CD14-positive monocyte (primary cell): ENCODE data around the gene BRIP1. TPM values are rescaled to one million over a fixed set of nuclear protein-coding genes. Genes with fewer than 3 reads are reported as not detected.

Source experiments
- DNase-seq, 3 donors: peaks; one replicate each; pipeline ENCODE4 v3.0.0-alpha.2; 2011 to 2022
- H2AFZ ChIP-seq: 2 replicates; pipeline ENCODE4 v1.6.0; 2012; ENCODE audit warnings: mild to moderate bottlenecking, low read depth, low read length, inconsistent platforms; ENCODE audit not compliant: insufficient read depth, poor library complexity, severe bottlenecking
- H3K27ac ChIP-seq, 2 donors: 1 replicate in 1 of 2; 2 replicates in 1 of 2; pipeline ENCODE4 v1.5.1; 2012 to 2013; ENCODE audit warnings: low read length in 2 of 2, control low read depth in 1 of 2, inconsistent platforms in 1 of 2, low read depth in 1 of 2, mild to moderate bottlenecking in 1 of 2
- H3K27me3 ChIP-seq, 2 donors: one replicate each; pipeline versions ENCODE4 v1.6.0 to v1.6.1; 2011 to 2013; ENCODE audit warnings: low read length in 2 of 2; ENCODE audit not compliant: control insufficient read depth in 2 of 2, insufficient read depth in 2 of 2
- H3K36me3 ChIP-seq, 2 donors: replicated peaks in 1 of 2; 1 replicate in 1 of 2; 2 replicates in 1 of 2; pipeline versions ENCODE4 v1.5.1 to v1.6.1; 2012 to 2013; ENCODE audit warnings: low read length in 2 of 2, control low read depth in 1 of 2, inconsistent platforms in 1 of 2, mild to moderate bottlenecking in 1 of 2; ENCODE audit not compliant: insufficient read depth in 2 of 2, control insufficient read depth in 1 of 2
- H3K4me1 ChIP-seq, 2 donors: 1 replicate in 1 of 2; 2 replicates in 1 of 2; pipeline versions ENCODE4 v1.5.1 to v1.6.1; 2012 to 2013; ENCODE audit warnings: low read length in 2 of 2, control low read depth in 1 of 2, inconsistent platforms in 1 of 2, mild to moderate bottlenecking in 1 of 2, moderate library complexity in 1 of 2; ENCODE audit not compliant: insufficient read depth in 2 of 2, control insufficient read depth in 1 of 2
- H3K4me2 ChIP-seq: replicated peaks from 2 replicates; pipeline ENCODE3; 2012; ENCODE audit warnings: low read length, moderate library complexity, mild to moderate bottlenecking; ENCODE audit not compliant: poor library complexity, severe bottlenecking; ENCODE audit errors: extremely low read depth
- H3K4me3 ChIP-seq, 3 experiments: fragments of 200-600 bp in 1 of 3; sonication (generic) in 1 of 3; replicated peaks in 1 of 3; 1 replicate in 2 of 3; 2 replicates in 1 of 3; pipeline ENCODE4 v1.5.1; 2011 to 2013; ENCODE audit warnings: low read length in 3 of 3, mild to moderate bottlenecking in 3 of 3, control low read depth in 2 of 3, low read depth in 2 of 3, inconsistent platforms in 1 of 3, moderate library complexity in 1 of 3
- H3K79me2 ChIP-seq: 2 replicates; pipeline ENCODE4 v1.6.0; 2012; ENCODE audit warnings: mild to moderate bottlenecking, control low read depth, inconsistent platforms, low read length, moderate library complexity; ENCODE audit not compliant: insufficient read depth
- H3K9ac ChIP-seq: 2 replicates; pipeline ENCODE4 v1.6.0; 2017; ENCODE audit warnings: low read length, mild to moderate bottlenecking; ENCODE audit not compliant: insufficient read depth, poor library complexity, severe bottlenecking
- H3K9me3 ChIP-seq, 2 donors: replicated peaks in 1 of 2; 1 replicate in 1 of 2; 2 replicates in 1 of 2; pipeline versions ENCODE4 v1.5.1 to v1.6.1; 2012 to 2013; ENCODE audit warnings: low read length in 2 of 2, control low read depth in 1 of 2; ENCODE audit not compliant: control insufficient read depth in 1 of 2, insufficient read depth in 1 of 2
- H4K20me1 ChIP-seq: 2 replicates; pipeline ENCODE4 v1.6.0; 2012; ENCODE audit warnings: mild to moderate bottlenecking, low read length, control low read depth, moderate library complexity; ENCODE audit not compliant: insufficient read depth
- H3K27ac Mint-ChIP-seq, 7 donors: one replicate each; pipeline ENCODE4 v1.8.0; 2020; ENCODE audit warnings: mild to moderate bottlenecking in 7 of 7, mixed read lengths in 7 of 7, moderate library complexity in 6 of 7, inconsistent platforms in 2 of 7
- H3K27me3 Mint-ChIP-seq, 3 donors: one replicate each; pipeline ENCODE4 v1.8.0; 2021 to 2022; ENCODE audit warnings: low read depth in 3 of 3, mild to moderate bottlenecking in 3 of 3, mixed read lengths in 3 of 3, moderate library complexity in 3 of 3, inconsistent platforms in 1 of 3
- H3K36me3 Mint-ChIP-seq, 2 donors: one replicate each; pipeline ENCODE4 v1.8.0; 2020; ENCODE audit warnings: mixed read lengths in 2 of 2, inconsistent platforms in 1 of 2, mild to moderate bottlenecking in 1 of 2
- H3K4me1 Mint-ChIP-seq: one replicate; pipeline ENCODE4 v1.8.0; 2020; ENCODE audit warnings: mild to moderate bottlenecking, mixed read lengths
- H3K4me3 Mint-ChIP-seq, 2 donors: one replicate each; pipeline ENCODE4 v1.8.0; 2020; ENCODE audit warnings: mild to moderate bottlenecking in 2 of 2, mixed read lengths in 2 of 2, moderate library complexity in 1 of 2
- H3K9me3 Mint-ChIP-seq, 7 donors: one replicate each; pipeline ENCODE4 v1.8.0; 2020 to 2022; ENCODE audit warnings: mixed read lengths in 7 of 7, mild to moderate bottlenecking in 6 of 7, moderate library complexity in 6 of 7, inconsistent platforms in 2 of 7
- CTCF ChIP-seq: fragments of 200-600 bp; IDR thresholded peaks from one replicate; pipeline ENCODE4 v1.8.0; 2022; ENCODE audit warnings: antibody characterized with exemption, mild to moderate bottlenecking
- WGBS: methylation state at CpG from one replicate; pipeline ENCODE4 v1.1.5; 2013; ENCODE audit warnings: missing lambda C conversion rate; ENCODE audit not compliant: insufficient coverage; 5-methylcytosine and 5-hydroxymethylcytosine counted together
- intact Hi-C, 2 donors: fragments of 100-400 bp; cut with micrococcal nuclease; formaldehyde crosslinking; loops; one replicate each; pipeline versions ENCODE4 v1.15.0 to v1.15.1; 2023
- polyA plus RNA-seq, 3 donors: library from polyadenylated mRNA; depleted of rRNA in 1 of 3; unstranded in 2 of 3; stranded (reverse) in 1 of 3; fragments of 300-500 nt in 2 of 3; fragments of >200 nt in 1 of 3; fragmentation: Illumina TruSeq in 2 of 3; gene quantifications; 1 replicate in 2 of 3; 2 replicates in 1 of 3; pipeline ENCODE4 v1.2.3, GENCODE V29; 2012 to 2021

Gene BRIP1
- polyA plus RNA-seq, 3 donors: 0.11 to 0.12 TPM; not detected in 1

- Mint-ChIP-seq H3K4me3 (no peak overlapping the region), H3K27ac (peak overlapping the region in 1 of 7 donors; percentile 43), H3K27me3 (no peaks in the 10 kb centered on the region), H3K9me3 (no peaks in the 10 kb centered on the region), H3K4me1 (peaks cover 8% of the 10 kb centered on the region), H3K36me3 (peaks cover 18 to 31% of the 10 kb centered on the region in 2 donors)
- no peak for DNase-seq
- no peaks in the 10 kb centered on the region for H4K20me1 ChIP-seq
- no peak overlapping the region for H3K9ac ChIP-seq
- H3K4me3 ChIP-seq: no peak overlapping the region
- intact Hi-C loops: no loop called here
- TF ChIP-seq CTCF: no peak
- no peaks in the 10 kb centered on the region for H3K9me3 ChIP-seq
- no peaks in the 10 kb centered on the region for H3K27me3 ChIP-seq
- H3K4me1 ChIP-seq: no peaks in the 10 kb centered on the region
- H3K79me2 ChIP-seq: peaks cover 16% of the 10 kb centered on the region
- 80% methylated on average over 1 of the region's 1 CpG for WGBS
- H3K36me3 ChIP-seq: peaks cover 0 to 5% of the 10 kb centered on the region in 2 donors
- H3K4me2 ChIP-seq: no peak overlapping the region
- no peak overlapping the region for H3K27ac ChIP-seq
- peak overlapping the region; percentile 26 for H2AFZ ChIP-seq
These were observed 7.3 kb downstream of the BRIP1 start for GRCh38 chr17:61856035-61856434.

- no peaks in the 10 kb centered on the region for H3K27me3 ChIP-seq
- peaks cover 5% of the 10 kb centered on the region for H3K79me2 ChIP-seq
- intact Hi-C loops: no loop called here
- Mint-ChIP-seq H3K4me1 (peaks cover 8% of the 10 kb centered on the region), H3K27me3 (no peaks in the 10 kb centered on the region), H3K9me3 (peaks cover 0 to 2% (median 0%) of the 10 kb centered on the region in 7 donors), H3K36me3 (peaks cover 20 to 47% of the 10 kb centered on the region in 2 donors), H3K27ac (no peak overlapping the region), H3K4me3 (no peak overlapping the region)
- no peak overlapping the region for H3K27ac ChIP-seq
- H3K4me1 ChIP-seq: no peaks in the 10 kb centered on the region
- no peak overlapping the region for H3K9ac ChIP-seq
- no peak for DNase-seq
- H4K20me1 ChIP-seq: no peaks in the 10 kb centered on the region
- no peak overlapping the region for H3K4me2 ChIP-seq
- no peak overlapping the region for H2AFZ ChIP-seq
- no peaks in the 10 kb centered on the region for H3K9me3 ChIP-seq
- TF ChIP-seq CTCF: no peak
- peaks cover 3 to 5% of the 10 kb centered on the region in 2 donors for H3K36me3 ChIP-seq
- no CpG with 5 or more reads among the region's 2 CpGs for WGBS
- no peak overlapping the region for H3K4me3 ChIP-seq
These were observed 10.5 kb downstream of the BRIP1 start for GRCh38 chr17:61852857-61853256.
